ENCODE results near the gene PPP1R14B. TPM values are rescaled to one million over a fixed set of nuclear protein-coding genes. Genes with fewer than 3 reads are reported as not detected.

The PPP1R14B gene
- total and polyA plus RNA-seq, 2 of the 13 experiments (the other 11 are each of a cell fraction or from before 2014, with no cell fraction given): 110 to 148 TPM

GRCh38 chr11:64234647-64235379 is 11.9 kb downstream of the PPP1R14B start (continued):
- TF ChIP-seq HNRNPK (IDR thresholded peaks at IDR 0.05; ENCODE audit: low read depth, low read length, poor library complexity, severe bottlenecking) (peak; percentile 30), NFYC (CRISPR knock-in tag; IDR thresholded peaks at IDR 0.05) (no peak), FOXP1 (IDR thresholded peaks at IDR 0.05) (no peak), FOXP1 (CRISPR knock-in tag; IDR thresholded peaks at IDR 0.05) (no peak), ZFAT (CRISPR knock-in tag; conservative IDR thresholded peaks at IDR 0.05) (no peak), ZNF543 (CRISPR knock-in tag; IDR thresholded peaks at IDR 0.05) (no peak), ATF7 (IDR thresholded peaks at IDR 0.05) (no peak), ATF7 (CRISPR knock-in tag; IDR thresholded peaks at IDR 0.05) (no peak), ZNF460 (CRISPR knock-in tag; IDR thresholded peaks at IDR 0.05; ENCODE audit: borderline replicate concordance) (no peak), CREM (IDR thresholded peaks at IDR 0.05) (no peak), CREM (CRISPR knock-in tag; IDR thresholded peaks at IDR 0.05) (no peak), RXRB (CRISPR knock-in tag; IDR thresholded peaks at IDR 0.05; ENCODE audit: borderline replicate concordance) (peak; percentile 32; the same call in 1 of the 2 replicates), TSC22D2 (CRISPR knock-in tag; IDR thresholded peaks at IDR 0.05; ENCODE audit: borderline replicate concordance) (peak; percentile 30; the same call in 1 of the 2 replicates), MAFF (IDR thresholded peaks at IDR 0.05; ENCODE audit: low read depth, low read length) (no peak), HDAC1 (CRISPR knock-in tag; IDR thresholded peaks at IDR 0.05) (no peak), DBP (CRISPR knock-in tag; IDR thresholded peaks at IDR 0.05; ENCODE audit: not compliant biosample characterization) (no peak), ESRRA (CRISPR knock-in tag; IDR thresholded peaks at IDR 0.05; ENCODE audit: low read depth) (peak; percentile 52; the same call in 1 of the 2 replicates), ZBTB4 (CRISPR knock-in tag; IDR thresholded peaks at IDR 0.05; ENCODE audit: borderline replicate concordance) (no peak), CENPX (CRISPR knock-in tag; IDR thresholded peaks at IDR 0.05) (no peak), ZNF569 (CRISPR knock-in tag; IDR thresholded peaks at IDR 0.05; ENCODE audit: borderline replicate concordance) (no peak), GABPA (IDR thresholded peaks at IDR 0.05; ENCODE audit: low read depth, low read length) (no peak), GABPA (CRISPR knock-in tag; IDR thresholded peaks at IDR 0.05; ENCODE audit: low read depth) (no peak), ZNF232 (CRISPR knock-in tag; IDR thresholded peaks at IDR 0.05; ENCODE audit: borderline replicate concordance) (no peak), TP53 (CRISPR knock-in tag; conservative IDR thresholded peaks at IDR 0.05) (no peak), FOXP4 (CRISPR knock-in tag; IDR thresholded peaks at IDR 0.05) (peak; percentile 45), NBN (conservative IDR thresholded peaks at IDR 0.05) (no peak), SATB2 (CRISPR knock-in tag; IDR thresholded peaks at IDR 0.05) (no peak), XBP1 (CRISPR knock-in tag; IDR thresholded peaks at IDR 0.05) (no peak)

Data from HepG2 (cell line).